ENCODE results near the gene DEF6.

Gene DEF6, protein sequence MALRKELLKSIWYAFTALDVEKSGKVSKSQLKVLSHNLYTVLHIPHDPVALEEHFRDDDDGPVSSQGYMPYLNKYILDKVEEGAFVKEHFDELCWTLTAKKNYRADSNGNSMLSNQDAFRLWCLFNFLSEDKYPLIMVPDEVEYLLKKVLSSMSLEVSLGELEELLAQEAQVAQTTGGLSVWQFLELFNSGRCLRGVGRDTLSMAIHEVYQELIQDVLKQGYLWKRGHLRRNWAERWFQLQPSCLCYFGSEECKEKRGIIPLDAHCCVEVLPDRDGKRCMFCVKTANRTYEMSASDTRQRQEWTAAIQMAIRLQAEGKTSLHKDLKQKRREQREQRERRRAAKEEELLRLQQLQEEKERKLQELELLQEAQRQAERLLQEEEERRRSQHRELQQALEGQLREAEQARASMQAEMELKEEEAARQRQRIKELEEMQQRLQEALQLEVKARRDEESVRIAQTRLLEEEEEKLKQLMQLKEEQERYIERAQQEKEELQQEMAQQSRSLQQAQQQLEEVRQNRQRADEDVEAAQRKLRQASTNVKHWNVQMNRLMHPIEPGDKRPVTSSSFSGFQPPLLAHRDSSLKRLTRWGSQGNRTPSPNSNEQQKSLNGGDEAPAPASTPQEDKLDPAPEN

DNA sequence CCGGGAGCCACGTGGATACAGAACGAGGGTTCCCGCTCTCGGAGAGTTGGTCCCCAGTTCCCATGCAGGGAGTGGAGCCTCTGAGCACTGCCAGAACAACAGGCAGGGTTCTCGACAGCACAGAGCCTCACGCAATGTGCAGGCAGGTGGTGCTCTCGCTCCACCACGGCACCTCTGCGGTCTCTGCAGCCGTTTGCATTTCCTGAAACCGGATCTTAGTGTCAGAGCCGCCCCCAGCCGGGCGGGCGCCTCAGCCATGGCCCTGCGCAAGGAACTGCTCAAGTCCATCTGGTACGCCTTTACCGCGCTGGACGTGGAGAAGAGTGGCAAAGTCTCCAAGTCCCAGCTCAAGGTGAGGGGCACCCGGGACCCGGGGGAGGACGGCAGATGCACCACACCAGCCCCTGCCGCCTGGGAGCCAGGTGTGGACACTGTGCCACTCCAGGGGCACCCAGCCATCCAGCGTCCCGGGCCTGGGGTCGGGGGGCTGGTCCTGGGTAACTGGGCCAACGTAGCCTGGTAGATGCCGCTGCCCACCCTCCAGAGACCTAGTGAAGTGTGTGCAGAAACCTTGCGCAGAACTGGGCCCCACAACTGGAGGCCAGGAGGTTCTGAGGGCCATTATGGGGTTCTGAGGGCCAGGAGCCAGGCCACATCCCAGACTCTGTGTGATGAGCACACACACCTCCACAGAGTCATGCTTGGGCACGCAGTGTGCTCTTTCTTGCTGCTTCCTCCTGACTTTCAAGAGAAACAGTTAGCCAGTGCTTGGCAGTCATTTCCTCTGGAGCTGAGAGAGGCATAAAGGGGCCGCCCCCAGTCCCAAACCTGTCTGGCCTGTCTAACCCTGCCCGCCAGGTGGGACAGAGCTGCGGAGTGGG lies at the start of gene DEF6:
TSS of gene DEF6 (plus strand) at position 218 of the 881 bp plus-strand sequence. CDS start at position 257, 39 bp downstream.
- DNase-seq (ENCODE audit: low spot score): peak; percentile 91
- TF ChIP-seq, protein P1, sequence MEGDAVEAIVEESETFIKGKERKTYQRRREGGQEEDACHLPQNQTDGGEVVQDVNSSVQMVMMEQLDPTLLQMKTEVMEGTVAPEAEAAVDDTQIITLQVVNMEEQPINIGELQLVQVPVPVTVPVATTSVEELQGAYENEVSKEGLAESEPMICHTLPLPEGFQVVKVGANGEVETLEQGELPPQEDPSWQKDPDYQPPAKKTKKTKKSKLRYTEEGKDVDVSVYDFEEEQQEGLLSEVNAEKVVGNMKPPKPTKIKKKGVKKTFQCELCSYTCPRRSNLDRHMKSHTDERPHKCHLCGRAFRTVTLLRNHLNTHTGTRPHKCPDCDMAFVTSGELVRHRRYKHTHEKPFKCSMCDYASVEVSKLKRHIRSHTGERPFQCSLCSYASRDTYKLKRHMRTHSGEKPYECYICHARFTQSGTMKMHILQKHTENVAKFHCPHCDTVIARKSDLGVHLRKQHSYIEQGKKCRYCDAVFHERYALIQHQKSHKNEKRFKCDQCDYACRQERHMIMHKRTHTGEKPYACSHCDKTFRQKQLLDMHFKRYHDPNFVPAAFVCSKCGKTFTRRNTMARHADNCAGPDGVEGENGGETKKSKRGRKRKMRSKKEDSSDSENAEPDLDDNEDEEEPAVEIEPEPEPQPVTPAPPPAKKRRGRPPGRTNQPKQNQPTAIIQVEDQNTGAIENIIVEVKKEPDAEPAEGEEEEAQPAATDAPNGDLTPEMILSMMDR (IDR thresholded peaks at IDR 0.05; ENCODE audit: extremely low read depth, missing control alignments): peak; percentile 87

DNA sequence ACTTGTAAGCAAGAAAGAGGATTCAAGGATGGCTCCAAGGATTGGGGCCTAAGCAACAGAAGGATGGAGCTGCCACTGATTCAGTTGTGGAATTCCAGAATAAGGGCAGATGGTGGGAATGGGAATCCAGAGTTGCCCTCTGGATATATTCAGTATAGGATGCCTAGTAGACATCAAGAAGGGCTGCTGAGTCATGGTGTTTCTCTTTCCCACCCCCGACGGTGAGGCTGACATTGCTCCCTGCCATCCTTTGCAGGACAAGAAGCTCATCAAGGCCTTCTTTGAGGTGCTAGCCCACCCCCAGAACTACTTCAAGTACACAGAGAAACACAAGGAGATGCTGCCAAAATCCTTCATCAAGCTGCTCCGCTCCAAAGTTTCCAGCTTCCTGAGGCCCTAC lies 49.3 kb upstream of the DEF6 start:
- TF ChIP-seq, protein P1 (IDR thresholded peaks at IDR 0.05; ENCODE audit: extremely low read depth, missing control alignments): no peak

DNA sequence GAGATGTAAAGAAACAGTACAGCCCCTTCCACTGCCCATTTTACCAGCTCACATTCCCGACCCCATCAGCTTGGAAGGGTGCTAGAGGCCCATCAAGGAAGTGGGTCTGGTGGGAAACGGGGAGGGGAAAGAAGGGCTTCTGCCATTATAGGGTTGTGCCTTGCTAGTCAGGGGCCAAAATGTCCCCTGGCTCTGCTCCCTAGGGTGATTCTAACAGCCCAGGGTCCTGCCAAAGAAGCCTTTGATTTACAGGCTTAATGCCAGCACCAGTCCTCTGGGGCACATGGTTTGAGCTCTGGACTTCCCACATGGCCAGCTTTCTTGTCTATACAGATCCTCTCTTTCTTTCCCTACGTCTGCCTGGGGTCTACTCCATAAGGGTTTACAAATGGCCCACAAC lies 48.7 kb upstream of the DEF6 start:
- no peak for DNase-seq (ENCODE audit: low spot score)
- TF ChIP-seq, protein P1 (IDR thresholded peaks at IDR 0.05; ENCODE audit: extremely low read depth, missing control alignments): no peak

More for the DNA sequence above, 49.3 kb upstream of the DEF6 start:
- DNase-seq (ENCODE audit: low spot score): no peak

DNA sequence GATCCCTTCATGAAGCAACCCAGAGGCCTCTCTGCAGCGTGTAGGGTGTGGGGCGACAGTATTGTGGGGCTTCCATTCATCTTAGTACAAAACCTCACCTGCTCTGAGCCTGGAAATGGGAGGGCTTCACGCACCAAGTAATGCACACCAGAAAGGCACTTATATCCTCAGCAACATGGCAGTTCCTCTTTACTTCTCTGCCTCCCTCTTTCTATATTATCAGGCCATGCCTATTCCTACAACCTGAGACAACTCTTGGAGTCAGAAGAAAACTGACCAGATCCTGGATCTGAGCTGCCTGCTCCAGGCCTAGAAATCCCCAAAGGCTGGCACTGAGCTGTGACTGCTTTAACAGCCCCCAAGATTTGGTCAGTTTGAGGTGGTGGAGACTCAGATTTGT lies 45.7 kb upstream of the DEF6 start:
- DNase-seq (ENCODE audit: low spot score): no peak

DNA sequence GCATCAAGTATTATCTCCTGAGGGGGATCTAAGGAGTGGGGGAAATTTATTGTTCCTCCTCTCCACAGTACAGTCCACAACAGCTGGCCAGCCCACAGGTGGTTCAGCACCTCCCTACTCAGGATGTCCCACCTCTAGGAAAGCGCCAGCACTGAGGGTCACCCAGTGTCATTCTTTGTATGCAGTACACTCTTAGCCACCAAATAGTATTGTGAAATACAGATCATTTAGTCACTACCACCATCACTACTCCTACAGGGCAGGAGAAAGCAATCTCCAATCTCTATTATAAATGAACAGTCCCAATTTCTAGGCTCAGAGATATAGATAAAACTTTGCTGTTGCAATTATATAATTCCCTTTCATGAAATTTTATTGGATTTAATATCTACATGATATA lies 44.4 kb upstream of the DEF6 start:
- TF ChIP-seq, protein P1 (IDR thresholded peaks at IDR 0.05; ENCODE audit: extremely low read depth, missing control alignments): no peak
- no peak for DNase-seq (ENCODE audit: low spot score)

More for the DNA sequence above, 45.7 kb upstream of the DEF6 start:
- TF ChIP-seq, protein P1 (IDR thresholded peaks at IDR 0.05; ENCODE audit: extremely low read depth, missing control alignments): no peak

DNA sequence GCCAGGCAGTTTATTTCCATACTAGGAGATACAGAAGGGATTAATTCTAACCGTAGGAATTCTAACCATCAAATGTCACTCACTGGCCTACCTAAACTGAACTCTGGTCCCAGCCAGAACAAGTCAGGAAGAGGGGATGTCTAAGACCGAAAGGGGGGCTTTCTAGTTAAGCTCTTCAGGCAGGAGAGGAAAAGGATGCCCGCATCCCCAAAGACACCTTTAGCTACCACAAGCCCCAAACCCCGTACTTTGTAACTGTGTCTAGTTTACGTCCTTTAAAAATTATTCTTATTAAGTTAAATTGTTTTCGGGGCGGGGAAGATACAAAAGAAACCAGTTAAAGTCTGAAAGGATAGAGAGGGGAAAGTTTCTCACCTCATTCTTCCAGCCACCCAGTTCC lies 39.3 kb upstream of the DEF6 start:
- TF ChIP-seq, protein P1 (IDR thresholded peaks at IDR 0.05; ENCODE audit: extremely low read depth, missing control alignments): no peak
- no peak for DNase-seq (ENCODE audit: low spot score)

Measured in GM20000 (cell line).